Activated effector memory CD4-positive, alpha-beta T cell treated with anti-CD3 and anti-CD28 coated beads, Interleukin-2, amount 50 U/mL, for 16 hours (primary cell): Measurements from ENCODE around the gene PRDM8.
A peak's percentile ranks its signal among the peaks of the same experiment; 100 is the strongest.

Source experiments
- DNase-seq: peaks from one replicate; pipeline ENCODE4 v3.0.0-alpha.2; 2020

The PRDM8 gene

DNA sequence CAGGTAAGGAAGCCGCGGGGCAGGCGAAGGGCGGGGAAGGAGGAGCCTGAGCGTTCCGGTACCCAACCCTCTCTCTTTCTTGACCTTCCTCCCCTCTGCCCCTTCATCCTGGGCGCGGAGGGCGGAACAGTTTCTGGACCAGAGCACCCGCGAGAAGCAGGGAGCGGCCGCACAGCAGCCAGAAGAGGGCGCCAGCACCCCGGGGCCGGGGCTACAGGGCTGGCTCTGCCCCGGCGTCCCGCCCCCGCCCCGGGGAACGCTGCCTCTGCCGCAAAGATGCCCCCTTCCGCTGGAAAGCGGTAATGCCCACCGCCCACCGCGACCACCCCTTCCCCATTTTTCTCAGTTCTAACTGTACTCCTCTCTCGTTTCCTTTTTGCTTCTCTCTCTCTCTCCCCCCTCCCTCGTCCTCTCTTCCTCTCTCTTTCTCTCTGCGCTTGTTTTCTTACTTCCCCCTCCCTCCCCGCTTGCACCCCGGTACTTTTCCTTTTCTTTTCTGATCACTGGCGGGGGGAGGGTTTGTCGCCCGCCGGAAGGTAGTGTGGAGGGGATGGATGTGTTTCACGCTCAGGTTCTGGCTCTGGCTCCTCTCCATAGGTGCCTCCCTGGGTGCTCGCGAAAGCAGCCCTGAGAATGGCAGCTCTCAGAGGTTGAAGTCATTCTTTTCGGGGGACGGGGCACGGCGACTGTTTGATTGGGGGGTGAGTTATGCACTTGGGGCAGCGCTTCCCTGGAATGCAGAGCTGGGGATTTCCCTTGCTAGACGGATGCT is 13.1 kb upstream of the PRDM8 start:
- DNase-seq, result peak; percentile 98

DNA sequence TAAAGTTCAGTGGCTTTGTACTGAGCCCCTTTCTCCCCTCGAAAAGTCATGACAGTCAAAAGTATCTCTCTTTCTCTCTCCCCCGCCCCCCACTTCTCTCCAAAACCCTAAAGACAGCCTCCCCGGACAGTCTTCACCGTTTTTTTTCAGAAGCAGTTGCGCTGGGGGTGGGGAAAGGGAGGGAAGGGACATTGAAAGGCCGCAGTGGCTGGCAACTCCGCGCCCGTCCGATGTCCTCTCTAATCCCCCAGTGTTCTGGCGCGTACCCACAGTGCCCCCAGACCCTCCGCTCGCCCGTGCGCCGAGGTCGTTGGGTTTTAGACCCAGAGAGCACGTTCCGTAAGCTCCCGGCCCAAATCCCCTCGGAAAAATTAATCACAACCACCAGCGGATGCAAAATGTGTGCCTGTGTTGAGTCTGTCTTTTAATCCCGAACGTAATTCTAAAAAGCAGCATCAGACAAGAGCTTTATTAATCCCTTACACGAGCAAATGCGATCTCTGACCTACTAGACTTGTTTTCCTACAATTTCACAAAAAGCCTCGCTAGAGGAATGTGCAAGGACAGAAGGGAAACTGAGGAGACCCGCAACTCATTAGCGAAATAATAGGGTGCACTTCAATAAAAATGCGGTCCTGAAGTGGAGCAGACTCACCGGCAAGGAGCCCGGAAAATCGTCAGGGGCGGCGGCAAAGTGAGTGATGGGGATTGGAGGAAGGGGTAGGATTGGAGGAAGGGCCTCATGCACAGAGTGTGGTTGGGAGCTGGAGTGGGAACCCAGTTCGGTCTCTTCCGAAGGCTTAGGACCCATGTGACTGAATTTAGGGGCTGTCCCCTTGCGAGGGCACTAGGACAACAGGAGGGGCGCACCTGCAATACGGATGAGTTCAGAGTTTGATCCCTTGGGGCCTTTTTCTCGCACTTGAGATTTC is 12.2 kb upstream of the PRDM8 start:
- DNase-seq, result no peak

DNA sequence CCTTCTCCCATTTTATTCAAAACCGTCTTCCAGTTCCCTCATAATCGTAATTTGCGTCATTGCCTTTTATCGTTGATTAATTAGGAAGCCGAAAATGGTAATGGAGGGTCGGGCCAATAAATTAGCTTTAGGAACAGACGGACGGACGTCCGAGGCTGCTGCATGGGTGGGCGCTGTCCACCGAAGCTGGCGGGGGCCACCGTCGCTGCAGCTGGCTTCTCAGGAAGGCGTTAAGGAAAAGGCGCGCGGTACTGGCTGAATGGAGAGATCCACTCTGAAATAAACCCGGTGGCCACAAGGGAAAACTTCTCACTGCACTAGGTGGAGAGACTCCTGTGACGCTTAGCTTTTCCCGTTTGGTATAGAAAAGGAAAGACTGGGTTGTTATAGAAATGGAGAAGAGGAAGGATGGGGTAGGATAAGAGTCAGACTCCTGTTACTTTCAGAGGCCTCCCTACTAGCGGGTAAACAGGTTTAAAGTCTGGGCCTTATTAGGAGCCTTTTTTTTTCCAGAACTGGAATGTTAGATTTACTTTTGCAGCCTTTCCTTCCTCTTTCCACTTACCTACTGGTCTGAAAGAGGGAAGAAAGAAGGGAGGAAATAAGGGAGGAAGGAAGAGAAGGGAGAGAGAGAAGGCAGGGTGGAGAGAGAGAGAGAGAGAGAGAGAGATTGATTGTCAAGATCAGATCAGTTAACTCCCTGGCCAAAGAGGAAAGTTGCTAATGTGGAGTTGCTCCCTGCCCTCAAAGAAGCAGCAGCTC is 11.3 kb upstream of the PRDM8 start:
- DNase-seq, result no peak

DNA sequence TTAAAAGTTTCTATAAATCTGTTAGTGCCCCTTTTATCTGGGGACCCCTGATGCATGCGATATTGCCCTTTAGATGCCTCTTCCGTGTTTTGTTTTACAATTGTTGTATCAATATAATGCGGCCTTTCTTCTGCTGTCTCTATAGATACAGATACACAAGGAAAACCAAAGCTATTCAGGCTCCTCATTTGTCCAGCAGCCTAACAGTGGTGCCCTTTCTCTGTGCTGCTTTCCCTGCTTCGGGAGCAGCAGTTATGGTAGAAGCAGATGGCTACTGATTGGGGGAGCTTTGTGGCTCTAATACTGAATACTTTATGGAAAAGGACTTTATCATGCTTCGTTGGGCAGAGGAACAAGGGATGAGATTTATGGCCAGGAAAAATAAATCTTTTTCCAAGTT is 10.6 kb upstream of the PRDM8 start:
- no peak for DNase-seq

DNA sequence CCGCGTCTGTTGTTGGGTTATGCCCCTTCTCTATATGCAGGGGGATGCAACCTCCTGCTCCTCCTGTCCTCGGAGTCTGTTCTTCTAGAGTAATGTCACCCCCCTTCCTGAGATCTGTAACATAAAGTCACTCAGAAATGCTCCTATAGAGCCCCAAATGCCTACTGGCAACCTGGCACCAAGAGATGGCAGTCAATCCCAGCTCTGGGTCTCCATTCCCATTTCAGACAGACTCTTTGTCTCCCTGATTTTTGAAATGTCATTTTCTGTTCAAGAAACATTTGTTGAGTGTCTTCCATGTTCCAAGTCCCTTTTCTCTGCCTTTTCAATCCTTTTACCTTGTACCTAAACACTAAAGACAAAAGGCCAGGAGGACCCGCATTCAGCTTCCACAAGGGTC is 9.6 kb upstream of the PRDM8 start:
- DNase-seq, result no peak

DNA sequence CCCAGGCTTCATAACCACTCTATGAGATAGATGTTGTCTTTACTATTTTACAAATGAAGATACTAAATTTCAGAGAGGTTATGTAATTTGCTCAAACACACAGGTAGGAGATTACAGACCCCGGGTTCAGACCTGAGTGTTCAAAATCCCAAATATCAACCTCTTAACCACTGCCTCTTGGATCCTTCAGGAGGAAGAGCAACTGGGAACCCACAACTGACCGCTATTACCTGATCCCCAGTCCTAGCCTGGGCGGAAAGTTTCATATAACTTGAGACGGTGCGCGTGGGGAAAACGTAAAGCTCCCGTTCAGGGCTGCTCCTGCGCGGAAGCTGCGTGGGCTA is 8.9 kb upstream of the PRDM8 start:
- no peak for DNase-seq

DNA sequence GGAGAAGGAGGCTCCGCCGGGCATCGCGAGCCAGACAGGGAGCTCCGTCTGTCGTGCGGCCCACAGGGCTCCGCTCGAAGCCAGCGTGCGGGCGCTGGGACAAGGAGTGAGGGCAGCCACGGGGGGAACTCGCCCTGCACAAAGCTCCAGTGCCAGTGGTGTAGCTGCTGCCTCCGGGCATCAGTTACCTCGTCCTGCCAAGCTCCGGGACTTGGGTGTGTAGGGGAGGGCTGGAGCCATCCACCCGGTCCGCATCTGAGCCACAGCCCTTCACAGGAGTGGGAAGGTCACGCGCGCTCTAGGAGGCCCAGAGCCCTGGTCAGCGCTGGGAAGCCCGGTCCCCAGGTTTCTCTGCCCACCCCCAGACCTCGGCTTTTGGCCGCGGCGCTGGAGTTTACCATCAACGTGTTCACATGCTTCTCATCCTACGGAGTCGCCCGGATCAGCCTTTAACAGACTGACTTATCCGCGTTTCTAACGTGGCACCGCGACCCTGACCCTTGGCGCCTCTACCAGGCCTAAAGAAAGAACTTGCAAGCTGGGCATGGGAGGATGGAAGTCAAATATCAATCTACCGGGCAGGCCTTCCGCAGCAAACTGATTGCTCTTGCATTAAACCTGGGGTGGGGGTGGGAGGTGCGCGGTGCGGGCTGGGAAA is 8.4 kb upstream of the PRDM8 start:
- no peak for DNase-seq

DNA sequence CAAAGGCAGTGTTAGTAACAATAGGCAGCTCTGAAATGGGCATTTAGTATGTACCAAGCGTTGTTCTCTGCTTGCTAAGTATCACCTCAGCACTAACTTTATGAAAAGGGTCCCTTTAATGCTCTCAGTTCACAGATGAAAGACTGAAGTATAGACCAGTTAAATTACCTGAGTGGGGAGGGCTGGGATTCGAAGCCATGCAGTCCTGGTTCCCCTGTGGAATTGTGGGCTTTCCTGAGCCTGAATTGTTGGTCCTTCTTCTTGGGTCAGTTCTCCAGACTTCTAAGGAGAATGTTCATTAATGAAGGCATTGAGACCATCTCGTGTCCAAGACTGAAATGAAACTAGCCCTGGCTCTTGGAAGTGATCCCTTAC is 7.7 kb upstream of the PRDM8 start:
- DNase-seq, result no peak

DNA sequence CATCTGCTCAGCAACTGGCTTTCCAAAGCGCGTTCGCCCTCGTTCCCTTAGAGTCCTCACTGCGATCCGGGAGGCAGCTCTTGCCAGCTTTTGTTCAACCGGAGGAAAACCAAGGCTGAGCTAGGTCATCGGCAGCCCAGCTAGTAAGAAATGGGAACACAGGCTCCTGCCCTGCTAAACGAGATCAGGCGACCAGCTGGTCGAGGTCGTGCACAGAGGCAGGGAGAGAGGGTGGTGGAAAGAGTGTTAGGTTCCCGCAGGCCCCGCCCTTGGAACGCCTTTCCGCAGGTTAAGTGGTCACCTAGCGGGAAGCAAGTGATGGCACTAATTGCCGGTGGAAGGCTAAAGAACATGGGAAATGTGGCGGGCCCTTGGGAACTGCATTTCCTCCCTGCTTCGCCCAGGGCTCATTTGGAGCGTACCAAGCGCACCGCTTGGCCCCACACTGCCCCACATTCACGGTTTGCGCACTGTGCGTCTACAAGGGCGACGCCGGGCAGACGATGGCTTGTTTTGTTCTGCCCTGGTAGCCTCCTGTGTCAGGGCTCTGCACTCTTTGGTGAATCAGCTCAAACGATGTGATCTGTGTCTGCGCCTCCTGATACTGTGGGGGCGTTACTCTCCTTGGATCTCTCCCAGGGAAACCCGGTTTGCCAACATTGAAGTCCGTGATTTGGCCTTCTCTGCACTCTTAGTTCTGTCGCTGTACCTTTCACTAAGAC is 7.2 kb upstream of the PRDM8 start:
- no peak for DNase-seq

DNA sequence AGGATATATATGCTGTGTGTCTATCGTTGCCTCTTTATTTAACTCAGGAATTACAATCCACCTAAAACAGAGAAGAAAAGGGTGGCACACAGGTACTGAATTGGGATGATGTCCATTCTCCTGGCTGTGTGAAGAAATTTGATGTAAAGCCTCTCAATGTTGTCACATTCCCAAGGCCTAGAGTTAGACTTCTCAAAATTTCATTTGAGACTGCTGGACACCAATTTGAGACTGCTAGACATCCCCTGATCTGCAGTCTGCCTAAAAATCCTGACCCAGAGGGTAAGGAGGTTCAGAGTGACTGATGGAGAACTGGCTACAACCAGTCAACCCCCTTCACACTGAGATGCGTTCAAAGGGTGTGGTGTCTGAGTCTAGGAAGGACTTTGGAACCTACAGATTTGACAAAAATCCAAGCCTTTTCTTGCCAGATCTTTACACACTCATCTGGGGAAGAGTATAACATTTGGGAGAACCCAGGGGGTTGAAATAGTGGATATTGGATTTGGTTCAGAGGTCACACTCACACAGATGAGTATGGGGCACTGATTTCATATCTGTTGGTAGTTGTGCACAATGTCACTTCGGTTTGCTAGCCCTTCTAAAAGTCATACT is 4.9 kb upstream of the PRDM8 start:
- DNase-seq, result no peak

DNA sequence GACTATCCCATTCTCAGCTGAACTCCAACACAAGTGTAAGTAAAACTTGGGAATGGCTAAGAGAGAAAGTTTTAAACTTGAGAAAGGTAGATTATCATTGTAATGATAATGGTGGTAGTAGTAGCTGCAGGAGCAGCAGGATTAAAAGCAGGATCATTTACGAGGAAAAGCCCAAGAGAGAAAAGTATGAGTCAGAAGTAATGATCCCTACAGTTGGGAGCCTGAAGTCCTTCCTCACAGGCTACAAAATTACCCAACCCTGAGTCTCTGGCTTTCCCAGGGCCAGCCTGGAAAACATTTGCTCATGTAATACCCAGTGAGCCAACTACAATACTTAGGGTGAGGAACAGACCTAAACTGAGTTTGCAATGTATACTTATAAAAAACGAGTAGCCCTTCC is 4.4 kb upstream of the PRDM8 start:
- DNase-seq, result no peak

DNA sequence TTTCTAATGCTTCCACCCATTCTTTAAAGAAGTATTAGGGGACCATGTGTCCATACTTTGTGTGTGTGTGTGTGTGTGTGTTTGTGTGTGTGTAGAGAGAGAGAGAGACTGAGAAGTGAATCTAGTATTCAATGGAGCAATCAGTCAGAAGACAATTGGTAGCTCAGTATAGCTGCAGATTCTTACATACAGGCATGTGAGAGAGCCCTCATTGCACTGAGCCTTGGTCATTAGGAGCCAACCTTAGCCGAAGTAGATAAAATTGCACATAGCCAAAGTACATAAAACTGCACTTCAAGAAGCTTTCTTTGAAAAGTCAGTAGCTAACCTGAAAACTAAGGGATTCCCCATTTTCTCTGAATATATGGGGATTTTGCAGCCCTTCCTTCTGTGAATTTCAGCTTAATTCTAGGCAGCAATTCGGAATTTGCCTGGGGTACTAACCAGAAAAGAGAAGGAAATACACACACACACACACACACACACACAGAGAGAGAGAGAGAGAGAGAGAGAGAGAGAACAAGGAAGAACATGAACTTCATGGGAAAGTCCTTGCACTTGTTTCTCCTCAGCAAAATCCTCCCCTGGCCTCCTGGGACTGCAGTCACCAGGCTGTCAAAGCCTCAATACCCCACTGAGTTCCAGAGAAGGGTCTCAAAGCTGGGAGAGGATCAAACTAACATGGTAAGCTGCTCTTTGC is 1.7 kb upstream of the PRDM8 start:
- no peak for DNase-seq

DNA sequence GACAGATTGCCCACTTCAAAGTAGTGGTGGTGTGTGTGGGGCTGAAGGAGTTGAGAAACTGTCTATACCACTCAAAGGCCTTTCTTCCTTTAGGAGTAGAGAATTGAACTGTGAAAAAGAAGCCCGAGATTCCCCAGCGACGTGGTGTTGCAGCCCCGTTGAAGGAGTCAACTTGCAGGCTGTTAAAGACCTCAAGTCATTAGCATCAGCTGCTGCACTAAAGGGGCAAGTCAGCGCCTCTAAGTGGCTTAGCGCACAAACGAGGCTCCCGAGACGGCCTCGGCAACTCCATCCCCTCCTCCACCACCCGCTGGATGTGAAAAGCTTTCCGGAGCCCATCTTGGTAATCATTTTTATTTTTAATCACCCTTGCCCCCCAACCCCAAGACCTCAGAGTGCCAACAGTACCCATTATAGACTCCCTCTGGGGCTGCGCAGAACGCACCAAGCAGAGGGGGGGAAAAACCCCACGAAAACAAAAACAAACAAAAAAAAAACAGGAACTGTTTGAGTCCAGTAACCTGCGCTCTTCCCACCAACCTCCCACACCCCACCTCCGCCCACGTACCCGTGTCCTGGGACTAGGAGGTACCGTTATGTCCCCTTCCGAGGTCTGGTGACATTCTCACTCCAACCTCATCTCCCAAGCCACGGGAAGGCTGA is 913 bp upstream of the PRDM8 start:
- DNase-seq, result no peak

DNA sequence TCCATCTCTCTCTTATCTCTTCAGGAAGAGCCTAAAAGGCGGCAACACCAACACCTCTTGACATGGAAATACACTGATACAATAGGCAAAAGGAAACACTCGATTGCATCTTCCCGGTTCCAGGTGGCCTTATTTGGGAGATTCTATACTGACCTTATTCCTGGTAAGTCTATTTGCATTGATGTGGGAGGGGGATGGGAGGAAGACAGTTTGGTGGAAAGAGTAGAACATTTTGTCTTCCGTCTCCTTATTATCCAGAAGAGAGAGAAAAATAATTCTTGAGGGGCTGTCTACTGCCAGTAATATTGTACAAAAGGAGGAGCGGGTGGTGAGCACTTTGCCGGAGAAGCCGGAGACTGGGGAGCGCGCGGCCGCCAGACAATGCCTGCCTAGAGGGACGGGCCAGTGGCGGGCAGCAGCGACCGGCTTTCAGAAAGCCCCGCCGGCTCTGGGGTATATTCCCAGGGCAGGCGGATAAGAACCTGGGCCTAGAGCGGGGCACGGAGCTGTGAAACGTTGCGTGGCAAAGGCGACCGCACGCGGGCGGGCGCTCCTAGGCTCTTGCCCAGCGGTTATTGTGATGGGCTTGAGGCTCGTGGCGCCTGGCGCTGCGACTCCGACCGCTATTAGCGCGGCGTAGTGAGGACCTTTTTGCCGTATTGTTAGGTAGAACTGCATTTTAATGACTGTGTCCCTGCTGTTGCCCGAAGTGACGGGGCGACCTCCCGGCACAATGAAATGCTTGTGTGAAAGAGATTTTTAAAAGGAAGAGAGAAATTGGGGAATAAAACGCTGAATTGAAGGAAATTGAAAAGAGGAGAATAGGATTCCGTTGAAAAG is 518 bp downstream of the PRDM8 start:
- peak; percentile 75 for DNase-seq

DNA sequence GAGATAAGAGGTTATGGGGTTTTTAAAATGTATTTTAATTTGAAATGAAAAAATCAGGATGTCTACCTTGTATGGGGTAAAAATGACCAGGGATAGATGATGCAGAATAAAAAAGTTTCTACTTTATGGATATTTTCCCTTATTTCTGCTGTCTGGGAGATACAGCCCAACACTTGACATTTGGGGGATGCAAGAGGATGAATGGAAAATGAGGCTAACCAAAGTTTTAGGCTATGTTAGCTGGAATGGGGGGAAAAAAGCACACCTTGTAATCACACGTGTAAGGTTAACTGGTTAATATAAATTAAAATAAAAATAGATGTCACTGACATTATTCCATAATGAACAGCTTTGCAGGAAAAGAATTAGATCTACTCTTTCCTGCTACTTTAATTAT is 1.1 kb downstream of the PRDM8 start:
- no peak for DNase-seq

DNA sequence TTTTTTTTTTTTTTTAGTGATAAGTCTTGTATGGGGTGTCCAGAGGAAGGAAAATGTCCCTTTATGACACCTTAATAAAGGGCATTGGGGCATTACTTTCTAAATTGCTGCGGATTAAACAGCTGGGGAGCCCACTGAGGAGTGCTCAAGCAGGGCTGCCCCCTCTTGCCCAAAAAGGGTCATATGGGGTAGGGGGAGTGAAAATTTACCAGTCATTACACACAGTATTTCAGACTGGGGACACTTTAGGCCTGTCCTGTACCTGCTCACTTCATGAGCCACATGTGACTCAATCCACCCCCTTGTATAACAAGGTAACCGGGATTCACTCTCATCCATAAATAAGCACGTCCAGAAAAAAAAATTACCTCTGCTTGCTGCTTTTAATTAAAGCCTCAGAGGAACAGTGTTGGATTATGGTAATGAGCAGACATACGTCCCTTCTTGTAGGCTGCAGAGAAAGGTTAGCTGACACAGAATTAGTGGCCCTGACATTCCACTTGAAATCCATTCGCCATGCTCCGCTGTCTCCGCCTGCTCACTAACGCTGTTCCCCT is 1.8 kb downstream of the PRDM8 start:
- no peak for DNase-seq

DNA sequence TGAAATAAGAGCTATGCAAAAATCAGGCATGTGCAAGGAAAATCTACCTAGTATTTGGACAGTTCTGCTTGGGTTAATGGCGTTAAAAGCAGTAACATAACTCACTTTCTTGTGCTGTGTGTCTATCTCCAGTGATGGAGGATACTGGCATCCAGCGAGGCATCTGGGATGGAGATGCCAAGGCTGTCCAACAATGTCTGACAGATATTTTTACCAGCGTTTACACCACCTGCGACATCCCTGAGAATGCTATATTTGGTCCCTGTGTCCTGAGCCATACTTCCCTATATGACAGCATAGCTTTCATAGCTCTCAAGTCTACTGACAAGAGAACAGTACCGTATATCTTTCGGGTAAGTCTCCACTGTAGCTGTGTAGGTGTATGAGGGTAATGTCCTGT is 2.6 kb downstream of the PRDM8 start:
- no peak for DNase-seq

DNA sequence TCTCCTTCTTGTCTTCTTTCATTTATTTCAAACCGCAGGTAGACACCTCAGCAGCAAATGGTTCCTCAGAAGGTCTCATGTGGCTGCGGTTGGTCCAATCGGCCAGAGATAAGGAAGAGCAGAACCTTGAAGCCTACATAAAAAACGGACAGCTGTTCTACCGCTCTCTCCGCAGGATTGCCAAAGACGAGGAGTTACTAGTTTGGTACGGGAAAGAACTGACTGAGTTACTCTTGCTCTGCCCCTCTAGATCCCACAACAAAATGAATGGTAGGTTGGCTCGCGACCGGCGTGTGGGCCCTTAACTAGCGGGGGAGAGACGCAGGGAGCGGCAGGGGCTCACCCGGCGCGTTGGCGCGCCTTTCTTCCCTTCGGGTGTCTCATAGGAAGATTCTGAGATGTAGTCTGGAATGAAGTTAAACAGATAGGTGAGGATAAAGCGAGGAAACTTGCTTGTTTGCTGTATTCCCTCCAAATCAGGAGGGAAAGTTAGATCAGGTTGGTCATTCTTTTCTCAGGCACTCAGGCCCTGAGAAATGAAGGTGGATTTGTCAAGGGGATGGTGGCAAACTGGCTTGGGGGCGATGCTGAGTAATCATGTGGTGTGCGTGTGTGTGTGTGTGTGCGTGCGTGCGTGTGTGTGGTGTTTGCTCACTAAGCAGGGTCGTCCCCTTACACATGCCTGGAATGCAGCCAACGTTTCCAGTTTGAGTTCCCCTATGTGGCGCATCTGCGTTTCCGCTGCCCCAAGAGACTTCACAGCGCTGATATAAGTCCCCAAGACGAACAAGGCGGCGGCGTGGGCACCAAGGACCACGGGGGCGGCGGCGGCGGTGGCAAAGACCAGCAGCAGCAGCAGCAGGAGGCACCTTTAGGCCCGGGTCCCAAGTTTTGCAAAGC is 4.2 kb downstream of the PRDM8 start:
- DNase-seq, result peak; percentile 88
